GM12801 (cell line): ENCODE results near the gene ADNP2.

Experiments
- TF ChIP-seq, protein P1 (sequence below): IDR thresholded peaks from one replicate; pipeline ENCODE4 v1.5.1; 2011; ENCODE audit warnings: control low read depth; ENCODE audit not compliant: insufficient read length; ENCODE audit errors: extremely low read depth

Gene ADNP2

DNA sequence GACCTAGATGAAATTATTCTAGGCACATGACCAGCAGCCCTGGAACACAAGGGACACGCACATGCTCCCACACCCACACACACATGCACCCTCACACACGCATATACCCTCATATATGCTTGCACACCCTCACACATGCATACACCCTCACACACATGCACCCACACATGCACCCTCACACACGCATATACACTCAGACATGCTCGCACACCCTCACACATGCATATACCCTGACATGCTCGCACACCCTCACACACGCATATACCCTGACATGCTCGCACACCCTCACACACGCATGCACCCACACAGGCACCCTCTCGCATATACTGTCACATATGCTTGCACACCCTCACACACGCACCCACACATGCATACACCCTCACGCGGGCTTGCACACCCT is 76.5 kb downstream of the ADNP2 start:
- TF ChIP-seq, protein P1, sequence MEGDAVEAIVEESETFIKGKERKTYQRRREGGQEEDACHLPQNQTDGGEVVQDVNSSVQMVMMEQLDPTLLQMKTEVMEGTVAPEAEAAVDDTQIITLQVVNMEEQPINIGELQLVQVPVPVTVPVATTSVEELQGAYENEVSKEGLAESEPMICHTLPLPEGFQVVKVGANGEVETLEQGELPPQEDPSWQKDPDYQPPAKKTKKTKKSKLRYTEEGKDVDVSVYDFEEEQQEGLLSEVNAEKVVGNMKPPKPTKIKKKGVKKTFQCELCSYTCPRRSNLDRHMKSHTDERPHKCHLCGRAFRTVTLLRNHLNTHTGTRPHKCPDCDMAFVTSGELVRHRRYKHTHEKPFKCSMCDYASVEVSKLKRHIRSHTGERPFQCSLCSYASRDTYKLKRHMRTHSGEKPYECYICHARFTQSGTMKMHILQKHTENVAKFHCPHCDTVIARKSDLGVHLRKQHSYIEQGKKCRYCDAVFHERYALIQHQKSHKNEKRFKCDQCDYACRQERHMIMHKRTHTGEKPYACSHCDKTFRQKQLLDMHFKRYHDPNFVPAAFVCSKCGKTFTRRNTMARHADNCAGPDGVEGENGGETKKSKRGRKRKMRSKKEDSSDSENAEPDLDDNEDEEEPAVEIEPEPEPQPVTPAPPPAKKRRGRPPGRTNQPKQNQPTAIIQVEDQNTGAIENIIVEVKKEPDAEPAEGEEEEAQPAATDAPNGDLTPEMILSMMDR: no peak

DNA sequence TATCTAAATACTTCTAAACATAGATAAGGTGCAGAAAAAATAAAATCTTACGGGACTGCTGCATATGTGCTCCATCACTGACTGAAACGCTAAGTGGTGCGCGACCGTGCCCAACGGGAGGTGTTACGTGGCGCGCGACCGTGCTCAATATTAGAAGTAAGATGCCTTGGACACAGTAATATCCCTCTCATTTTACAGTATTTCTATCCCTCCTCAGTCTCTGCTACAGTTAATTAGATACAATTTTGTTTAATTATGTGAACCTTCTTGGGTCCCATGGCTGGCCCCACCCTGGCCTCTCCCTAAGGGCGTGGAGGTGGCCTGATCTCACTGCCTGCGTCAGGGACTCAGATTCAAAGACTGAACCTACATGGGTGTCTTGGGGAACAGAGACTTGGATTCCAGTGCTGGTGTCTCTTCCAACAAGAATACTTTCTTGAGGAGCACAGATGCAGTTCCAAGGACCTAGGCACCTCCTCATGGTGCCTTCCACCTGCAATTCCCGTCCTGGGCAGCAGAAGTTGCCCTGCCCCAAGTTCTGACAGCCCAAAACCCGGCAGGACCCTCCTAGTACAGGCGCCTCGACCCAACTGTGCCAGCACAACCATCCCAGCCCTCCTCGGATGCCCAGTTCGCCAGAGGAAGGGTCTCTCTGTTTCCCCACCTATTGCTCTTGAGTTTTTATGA is 79.0 kb downstream of the ADNP2 start:
- TF ChIP-seq, protein P1: no peak

DNA sequence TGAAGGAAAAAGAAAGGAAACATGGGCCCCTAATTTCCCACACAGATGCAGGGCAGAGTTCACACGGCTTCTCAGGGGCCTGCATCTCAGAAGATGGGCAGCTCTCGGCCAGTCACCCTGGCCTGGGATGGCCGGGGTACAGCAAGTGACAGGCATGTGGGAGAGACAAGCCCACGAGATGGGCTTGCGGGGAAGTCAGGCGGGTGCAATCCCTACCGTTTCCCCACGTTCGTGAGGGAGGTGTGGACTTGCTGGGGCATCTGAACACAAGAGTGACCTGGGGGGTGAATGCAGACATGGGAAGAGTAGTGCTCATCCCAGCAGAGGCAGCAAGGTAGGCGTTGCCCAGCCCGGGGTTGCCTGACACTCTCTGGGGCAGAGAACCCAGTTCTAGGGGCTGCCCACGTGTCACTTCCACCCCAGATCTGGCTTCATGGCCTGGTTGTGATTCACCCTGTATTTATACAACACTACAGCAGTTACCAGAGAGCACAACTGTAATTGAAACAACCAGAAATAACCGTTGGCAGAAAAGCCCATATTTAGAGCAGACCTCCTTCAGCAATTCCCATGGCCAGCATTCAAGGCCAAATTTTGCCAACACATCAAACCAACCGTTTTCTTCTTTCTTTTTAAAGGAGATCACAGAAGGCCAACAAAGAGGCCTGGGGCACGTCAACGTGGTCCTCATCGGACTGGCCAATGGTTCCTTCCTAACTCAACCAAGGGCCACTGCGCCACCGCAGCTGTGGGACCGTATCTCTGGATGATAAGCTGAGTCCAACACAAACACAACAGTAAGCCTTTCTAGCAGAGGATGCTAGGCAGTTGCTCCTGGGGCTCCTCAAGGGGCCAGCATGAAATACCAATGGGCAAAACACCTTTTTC is 79.8 kb downstream of the ADNP2 start:
- TF ChIP-seq, protein P1: no peak

DNA sequence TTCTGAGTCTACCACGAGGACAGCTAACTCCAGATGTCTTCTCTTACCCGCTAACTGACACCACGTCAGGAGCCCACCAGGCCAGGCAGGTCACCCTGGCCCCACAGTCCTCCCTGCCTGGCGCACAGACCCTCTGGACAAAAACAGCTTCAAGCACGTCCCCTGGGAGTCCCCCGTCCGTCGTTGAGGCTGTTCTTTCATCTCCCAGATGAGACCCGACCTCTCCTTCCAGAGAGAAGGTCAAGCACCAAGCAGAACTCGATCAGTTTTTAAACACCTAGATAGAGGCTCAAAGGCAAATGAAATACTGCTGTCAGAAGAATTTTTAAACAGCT is 80.4 kb downstream of the ADNP2 start:
- TF ChIP-seq, protein P1: no peak
